SK-N-MC (cell line): ENCODE measurements around the gene CAMK2G.

ENCODE experiments used
- EZH2 ChIP-seq: fragments of 200-600 bp; sonication (generic); IDR thresholded peaks from one replicate; pipeline ENCODE4 v1.6.1; 2017; ENCODE audit warnings: antibody characterized with exemption
- POLR2AphosphoS5 ChIP-seq: IDR thresholded peaks from 2 replicates; pipeline ENCODE4 v1.6.1; 2012; ENCODE audit warnings: mild to moderate bottlenecking, low read depth, low read length, borderline replicate concordance

DNA sequence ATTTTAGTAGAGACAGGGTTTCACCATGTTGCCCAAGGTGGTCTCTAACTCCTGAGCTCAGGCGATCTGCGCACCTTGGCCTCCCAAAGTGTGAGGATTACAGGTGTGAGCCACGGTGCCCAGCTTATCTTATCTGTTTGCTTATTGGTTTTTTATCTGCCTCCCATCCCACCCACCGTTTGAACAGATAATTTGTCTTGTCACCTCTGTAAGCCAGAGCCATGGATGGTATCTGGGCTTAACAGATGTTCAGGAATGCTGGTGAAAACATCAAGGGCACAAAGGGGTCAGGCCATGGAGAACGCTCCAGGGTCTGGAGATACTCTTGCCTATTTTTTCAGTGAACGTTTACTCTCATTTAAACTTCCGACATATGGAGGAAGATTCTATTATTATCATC lies 51.0 kb downstream of the CAMK2G start:
- no peak for TF ChIP-seq EZH2
- no peak for TF ChIP-seq POLR2AphosphoS5
